NCI-H1417 (cell line): ENCODE data around the gene PRR33.
A peak's percentile ranks its signal among the peaks of the same experiment; 100 is the strongest.
"Not testable (repeated sequence)": the region's sequence is repeated elsewhere in the genome, so short reads cannot be mapped to it uniquely, and the experiment has no call there.

Experiments used
- DNase-seq, 3 experiments: peaks; one replicate each; lab custom pipeline; 2025; lab: John Stamatoyannopoulos, UW

Gene PRR33

DNA sequence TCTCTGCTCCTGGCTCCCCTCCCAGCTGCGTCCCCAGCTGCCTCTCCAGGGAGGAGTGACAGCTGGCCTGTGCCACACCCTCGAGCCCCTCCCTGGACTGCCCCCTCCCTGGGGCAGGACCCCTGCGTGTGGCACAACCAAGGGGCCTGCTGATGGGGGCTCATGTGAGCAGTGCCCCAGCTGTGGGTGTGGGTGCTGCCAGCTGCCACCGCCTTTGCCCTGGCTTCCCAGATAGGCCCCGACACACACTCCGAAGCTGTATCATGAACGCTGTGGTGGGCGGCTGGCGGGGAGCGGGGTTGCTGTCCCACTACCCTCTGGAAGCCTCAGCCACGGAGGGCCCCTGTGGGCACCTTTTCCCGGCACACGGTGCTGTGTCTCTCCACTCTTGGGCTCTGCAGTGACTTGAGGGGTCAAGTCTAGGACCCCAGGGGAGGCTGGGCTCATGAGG, 15.8 kb downstream of the PRR33 start:
- DNase-seq = not testable (repeated sequence)

GRCh38 chr11:1875093-1875850, 16.4 kb downstream of the PRR33 start:
- peak in 2 of 3 experiments; percentile 48 to 59 for DNase-seq

DNA sequence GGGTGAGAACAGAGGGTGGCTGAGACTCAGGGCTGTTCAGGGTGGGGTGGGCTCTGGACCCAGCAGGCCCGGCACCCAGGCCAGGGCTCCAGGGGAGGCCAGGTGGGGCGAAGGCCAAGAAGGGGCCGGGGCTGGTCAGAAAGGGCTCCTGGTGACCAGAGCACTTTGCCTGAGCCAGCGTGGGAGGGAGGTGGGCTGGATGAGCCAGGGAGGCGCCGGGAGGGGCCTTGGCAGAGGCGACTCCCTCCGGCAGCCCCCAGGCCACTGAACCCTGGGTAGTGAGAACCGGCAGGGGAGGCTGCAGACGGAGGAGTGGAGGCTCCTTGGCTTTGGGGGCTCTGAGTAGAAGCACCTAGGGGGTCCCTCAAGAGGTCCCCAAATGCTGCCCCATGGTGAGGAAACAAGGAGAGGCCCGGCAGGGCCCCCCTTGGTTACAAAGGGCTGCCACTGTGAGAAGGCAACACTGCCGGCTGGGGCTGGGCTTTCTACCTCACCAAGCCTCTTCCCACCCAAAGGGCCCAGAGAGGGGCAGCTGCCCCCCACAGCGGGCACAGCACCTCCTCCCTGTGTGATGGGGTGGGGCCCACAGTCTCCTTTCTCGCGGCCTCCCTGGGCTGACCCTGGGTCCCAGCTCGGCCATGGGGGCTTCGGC, 17.1 kb downstream of the PRR33 start:
- not testable (repeated sequence) for DNase-seq

GRCh38 chr11:1873813-1874150, 17.9 kb downstream of the PRR33 start:
- not testable (repeated sequence) for DNase-seq

DNA sequence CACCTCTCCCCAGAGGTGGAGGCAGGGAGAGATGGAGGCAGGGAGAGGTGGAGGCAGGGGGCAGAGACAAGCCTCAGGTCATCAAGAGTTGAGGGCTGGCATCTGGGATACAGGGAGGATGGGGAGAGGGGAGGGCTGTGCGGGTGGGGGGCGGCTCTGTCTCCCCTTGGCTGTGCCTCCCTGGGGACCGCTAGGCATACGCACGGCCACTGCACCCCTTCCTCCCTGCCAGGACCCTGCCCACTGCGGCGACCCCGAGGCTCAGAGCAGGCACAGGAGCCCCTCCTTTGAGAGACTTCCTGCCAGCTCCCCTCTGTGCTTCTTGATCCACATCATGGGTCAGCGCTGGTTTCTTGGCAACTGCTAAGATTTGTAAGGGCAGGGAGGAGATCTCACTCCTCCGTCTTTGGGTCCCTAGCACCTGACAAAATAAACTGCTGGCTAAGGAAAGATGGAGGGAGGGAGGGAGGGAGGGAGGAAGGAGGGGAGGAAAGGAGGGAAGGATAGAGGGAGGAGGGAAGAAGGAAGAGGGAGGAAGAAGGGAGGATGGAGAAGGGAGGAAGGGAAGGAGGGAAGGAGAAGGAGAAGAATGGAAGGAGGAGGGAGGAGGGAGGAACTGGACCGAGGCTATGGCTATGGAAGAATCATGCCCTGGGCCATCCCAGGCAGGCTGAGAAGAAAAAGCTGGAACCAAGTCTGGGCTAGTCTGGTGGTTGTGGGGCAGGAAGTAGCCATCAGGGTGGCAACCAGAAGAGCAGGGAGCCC, 18.5 kb downstream of the PRR33 start:
- no peak for DNase-seq

DNA sequence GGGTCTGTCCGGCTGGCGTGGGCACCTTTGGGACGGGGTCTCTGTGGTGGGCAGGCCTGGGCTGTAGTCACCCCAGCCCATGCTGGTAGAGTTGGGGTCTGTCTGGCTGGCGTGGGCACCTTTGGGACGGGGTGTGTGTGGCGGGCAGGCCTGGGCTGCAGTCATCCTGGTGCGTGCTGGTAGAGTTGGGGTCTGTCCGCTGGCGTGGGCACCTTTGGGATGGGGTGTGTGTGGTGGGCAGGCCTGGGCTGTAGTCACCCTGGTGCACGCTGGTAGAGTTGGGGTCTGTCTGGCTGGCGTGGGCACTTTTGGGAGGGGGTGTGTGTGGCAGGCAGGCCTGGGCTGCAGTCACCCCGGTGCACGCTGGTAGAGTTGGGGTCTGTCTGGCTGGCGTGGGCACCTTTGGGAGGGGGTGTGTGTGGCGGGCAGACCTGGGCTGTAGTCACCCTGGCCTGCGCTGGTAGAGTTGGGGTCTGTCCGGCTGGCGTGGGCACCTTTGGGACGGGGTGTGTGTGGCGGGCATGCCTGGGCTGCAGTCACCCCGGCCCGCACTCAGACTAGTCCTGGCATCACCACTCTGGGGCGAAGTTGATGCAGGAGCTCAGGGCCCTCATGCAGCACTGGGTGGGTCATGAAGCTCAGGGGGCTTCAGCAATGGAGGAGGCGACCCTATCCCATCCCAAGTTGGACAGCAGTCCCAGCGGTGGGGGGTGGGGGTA, 19.3 kb downstream of the PRR33 start:
- DNase-seq = no peak

DNA sequence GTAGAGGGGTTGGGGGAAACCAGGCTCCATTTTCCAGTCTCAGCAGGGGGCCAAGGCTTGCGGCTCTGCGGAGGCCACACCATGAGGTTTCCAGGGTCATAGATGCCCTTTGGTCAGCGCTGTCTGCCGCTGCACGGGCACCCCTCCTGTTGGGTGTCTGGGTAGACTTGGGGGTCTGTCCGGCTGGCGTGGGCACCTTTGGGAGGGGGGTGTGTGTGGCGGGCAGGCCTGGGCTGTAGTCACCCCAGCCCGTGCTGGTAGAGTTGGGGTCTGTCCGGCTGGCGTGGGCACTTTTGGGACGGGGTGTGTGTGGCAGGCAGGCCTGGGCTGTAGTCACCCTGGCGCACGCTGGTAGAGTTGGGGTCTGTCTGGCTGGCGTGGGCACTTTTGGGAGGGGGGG, 20.2 kb downstream of the PRR33 start:
- DNase-seq = no peak

DNA sequence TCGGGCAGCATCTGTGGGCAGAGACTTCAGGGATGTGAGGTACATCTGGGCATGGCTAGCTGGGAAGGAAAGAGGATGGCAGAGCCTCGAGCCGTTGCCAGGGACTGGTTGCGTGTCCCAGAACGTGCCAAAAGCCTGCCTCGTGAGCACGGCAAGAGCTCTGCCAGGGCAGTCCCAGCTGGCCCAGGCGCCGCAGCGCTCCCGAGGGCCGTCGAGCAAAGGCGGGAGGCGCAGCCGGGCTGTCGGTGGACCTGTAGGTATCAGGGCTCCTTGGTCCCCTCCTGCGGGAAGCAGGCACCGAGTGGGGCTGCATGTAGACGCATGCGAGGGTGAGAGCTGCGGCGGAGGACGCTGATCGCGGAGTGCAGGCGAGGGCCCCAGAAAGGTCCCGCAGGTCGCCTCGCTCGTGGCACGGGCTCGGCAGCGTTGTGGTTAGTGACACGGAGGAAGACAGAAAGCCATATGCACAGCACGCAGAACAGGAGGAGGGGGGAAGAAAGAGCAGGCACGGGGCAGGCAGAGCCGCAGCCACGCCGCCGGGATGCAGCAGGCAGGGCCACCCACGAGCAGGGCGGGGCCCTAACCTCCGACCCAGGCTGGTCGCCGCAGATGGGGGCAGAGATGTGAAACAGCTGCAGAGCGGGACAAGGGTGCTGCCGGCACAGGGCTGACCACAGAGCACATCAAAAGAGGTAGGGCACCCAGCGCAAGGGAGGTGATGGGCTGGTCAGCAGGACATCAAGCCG, 20.8 kb downstream of the PRR33 start:
- DNase-seq = no peak

GRCh38 chr11:1870326-1870696, 21.4 kb downstream of the PRR33 start:
- DNase-seq = no peak

DNA sequence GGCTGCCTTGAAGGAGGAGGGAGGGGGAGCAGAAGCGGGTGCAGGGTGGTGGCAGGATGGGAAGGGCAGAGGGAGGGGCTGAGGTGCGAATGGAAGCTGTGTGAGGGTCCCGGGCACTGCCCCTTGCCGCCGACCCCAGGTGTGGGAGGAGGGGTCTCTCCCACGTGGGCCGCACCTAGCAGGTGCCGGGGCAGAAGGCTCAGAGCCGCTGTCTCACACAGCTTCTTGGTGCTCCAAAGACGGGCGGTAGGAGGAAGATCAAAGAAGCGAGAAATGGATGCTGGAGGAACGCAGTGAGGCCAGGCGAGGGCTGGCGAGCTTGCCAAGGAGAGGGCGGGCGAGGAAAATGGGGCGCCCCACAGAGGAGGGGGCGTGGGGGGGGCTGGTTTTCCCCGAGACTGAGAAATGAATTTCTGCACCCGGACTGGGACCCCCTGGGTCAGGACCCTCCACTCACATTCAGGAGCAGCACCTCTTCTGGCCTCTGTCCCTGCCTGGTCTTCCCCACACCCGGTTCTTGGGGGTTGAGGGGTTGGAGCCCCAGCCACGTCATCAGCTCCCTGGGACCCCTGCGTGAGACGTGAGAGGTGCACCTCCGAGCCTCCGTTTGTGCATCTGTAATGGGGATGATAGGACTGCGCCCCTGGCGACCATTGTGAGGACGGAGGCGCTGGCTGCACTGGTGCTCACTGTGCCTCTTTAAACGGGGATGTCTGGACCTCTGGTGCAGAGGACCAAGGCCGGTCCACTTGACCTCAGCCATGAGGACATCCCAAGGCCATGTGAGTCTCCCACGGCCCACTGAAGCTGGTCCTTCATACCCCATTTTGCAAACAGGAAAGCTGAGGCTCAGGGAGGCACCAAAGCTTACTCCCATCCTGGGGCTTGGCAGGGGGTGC, 22.0 kb downstream of the PRR33 start:
- no peak for DNase-seq

DNA sequence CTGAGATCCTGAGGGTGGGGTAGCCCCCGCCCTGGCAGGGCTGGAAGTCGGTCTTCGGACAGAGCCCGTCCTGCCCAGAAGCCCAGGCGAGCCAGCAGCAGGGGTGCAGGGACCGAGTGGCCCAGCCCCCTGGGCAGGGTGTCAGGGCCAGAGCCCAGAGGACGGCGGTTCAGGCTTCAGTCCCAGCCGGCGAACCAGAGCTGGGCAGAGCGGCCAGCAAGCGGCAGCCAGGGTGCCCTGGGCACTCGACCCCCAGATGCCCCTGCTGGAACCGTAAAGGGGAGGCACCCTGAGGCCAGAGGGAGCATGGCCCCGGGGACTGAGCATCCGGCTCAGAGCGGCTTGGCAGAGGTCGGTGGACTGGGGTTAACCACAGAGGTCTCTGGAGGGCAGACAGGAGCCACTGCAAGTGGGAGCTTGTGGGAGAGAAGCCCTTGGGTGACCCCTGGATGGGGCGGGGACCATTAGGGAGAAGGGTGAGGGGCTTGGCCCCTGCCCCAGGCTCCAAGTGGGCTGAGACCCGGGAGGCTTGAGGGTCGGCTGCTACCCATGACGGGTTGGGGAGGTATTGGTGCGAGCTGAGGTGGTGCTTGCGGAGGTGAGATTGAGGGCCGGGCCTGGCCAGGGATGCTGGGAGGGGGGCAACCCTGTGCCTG, 22.9 kb downstream of the PRR33 start:
- no peak for DNase-seq

GRCh38 chr11:1868056-1868635, 23.5 kb downstream of the PRR33 start:
- no peak for DNase-seq

DNA sequence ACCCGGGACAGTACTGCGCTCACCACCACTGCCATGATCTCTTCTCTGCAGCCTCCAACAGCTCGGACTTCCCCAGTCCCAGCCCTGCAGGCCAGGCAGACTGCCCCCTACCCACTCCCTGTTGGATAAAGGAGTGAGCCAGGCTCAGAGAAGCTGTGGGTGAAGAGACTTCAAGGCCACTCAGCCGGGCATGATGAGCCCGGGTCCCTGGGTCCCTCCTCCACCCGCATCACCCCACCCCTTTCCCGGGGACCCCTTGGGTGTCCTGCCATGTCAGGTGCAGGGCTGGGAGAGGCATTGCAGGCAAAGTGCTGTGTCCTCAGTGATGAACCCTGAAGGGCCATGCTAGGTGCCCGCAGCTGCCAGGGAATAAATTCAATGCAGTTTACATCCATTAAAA, 24.3 kb downstream of the PRR33 start:
- no peak for DNase-seq

DNA sequence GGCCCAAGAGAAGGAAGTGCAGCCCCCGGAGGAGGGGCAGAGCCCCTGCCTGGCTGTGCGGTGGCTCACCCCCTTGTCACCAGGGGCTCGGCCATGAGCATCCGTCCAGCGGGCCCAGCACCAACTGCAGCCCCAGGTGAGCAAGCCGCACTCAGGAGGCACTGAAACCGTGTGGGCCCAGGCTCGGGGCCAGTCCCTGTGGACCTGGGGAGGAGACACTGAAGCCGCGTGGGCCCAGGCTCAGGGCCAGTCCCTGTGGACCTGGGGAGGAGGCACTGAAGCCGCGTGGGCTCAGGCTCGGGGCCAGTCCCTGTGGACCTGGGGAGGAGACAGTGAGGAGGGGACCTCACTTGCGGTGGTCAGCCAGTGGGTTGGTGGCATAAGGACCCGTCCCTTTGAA, 24.9 kb downstream of the PRR33 start:
- DNase-seq = no peak

- no peak for DNase-seq
Measured at GRCh38 chr11:1866226-1866625, 25.5 kb downstream of the PRR33 start.

GRCh38 chr11:1864831-1865665, 26.6 kb downstream of the PRR33 start:
- DNase-seq = no peak

- no peak for DNase-seq
Measured at GRCh38 chr11:1864231-1864630, 27.5 kb downstream of the PRR33 start.

- peak in 2 of 3 experiments; percentile 11 to 27 for DNase-seq
Measured at GRCh38 chr11:1863352-1864216, 28.1 kb downstream of the PRR33 start.
